Esophagus squamous epithelium (tissue), 5 donors: ENCODE measurements around the gene SHCBP1L. TPM values are rescaled to one million over a fixed set of nuclear protein-coding genes. Genes with fewer than 3 reads are reported as not detected.
"Not testable (repeated sequence)": the region's sequence is repeated elsewhere in the genome, so short reads cannot be mapped to it uniquely, and the experiment has no call there.

Experiments used
- DNase-seq: peaks from one replicate; lab custom pipeline; 2025; lab: John Stamatoyannopoulos, UW
- H3K27ac ChIP-seq, 4 donors: fragments of 200-600 bp; sonication (generic); one replicate each; pipeline ENCODE4 v1.5.1; 2016 to 2019; ENCODE audit warnings: mild to moderate bottlenecking in 1 of 4
- H3K27me3 ChIP-seq, 4 donors: fragments of 200-600 bp; sonication (generic); 1 replicate in 3 of 4; 2 replicates in 1 of 4; pipeline versions ENCODE4 v1.5.1 to v1.6.0; 2017 to 2021; ENCODE audit warnings: antibody characterized with exemption in 1 of 4
- H3K36me3 ChIP-seq, 3 donors: fragments of 200-600 bp; sonication (generic); one replicate each; pipeline ENCODE4 v1.5.1; 2016 to 2019
- H3K4me1 ChIP-seq, 3 donors: fragments of 200-600 bp; sonication (generic); one replicate each; pipeline ENCODE4 v1.5.1; 2017 to 2019
- H3K4me3 ChIP-seq, 4 donors: fragments of 200-600 bp; sonication (generic); 1 replicate in 3 of 4; 2 replicates in 1 of 4; pipeline ENCODE4 v1.5.1; 2016 to 2019; ENCODE audit warnings: mild to moderate bottlenecking in 2 of 4, moderate library complexity in 1 of 4
- H3K9me3 ChIP-seq, 3 donors: fragments of 200-600 bp; sonication (generic); one replicate each; pipeline ENCODE4 v1.5.1; 2016 to 2019
- CTCF ChIP-seq, 6 experiments: fragments of 450-650 bp in 4 of 6; fragments of 200-600 bp in 2 of 6; sonication (generic) in 2 of 6; IDR thresholded peaks; one replicate each; pipeline ENCODE4 v1.5.1; 2016 to 2019; ENCODE audit warnings: antibody characterized with exemption in 6 of 6, mild to moderate bottlenecking in 4 of 6, moderate library complexity in 4 of 6
- POLR2A ChIP-seq, 4 donors: fragments of 450-650 bp; IDR thresholded peaks; one replicate each; pipeline ENCODE4 v1.6.1; 2017; ENCODE audit warnings: antibody characterized with exemption in 4 of 4, mild to moderate bottlenecking in 4 of 4, moderate library complexity in 3 of 4
- whole genome bisulfite sequencing, 2 donors: methylation state at CpG; one replicate each; pipeline ENCODE4 v1.1.5; 2018; 5-methylcytosine and 5-hydroxymethylcytosine counted together
- intact Hi-C: fragments of 100-400 bp; cut with DNase I; formaldehyde crosslinking; loops from one replicate; pipeline ENCODE4 v1.15.0; 2022
- total RNA-seq, 4 donors: library from RNA; depleted of rRNA; stranded (reverse); fragments of >200 nt; gene quantifications; one replicate each; pipeline ENCODE4 v1.1.0, GENCODE V29; 2016
- donor health status: DM: yes; HTN: yes; CAD: no.

SHCBP1L gene
- total RNA-seq, 4 donors from 2014 or later, result 0.40 TPM; not detected in 3

- H3K27ac ChIP-seq, result no peak overlapping the region
- WGBS, 2 donors, result 100% methylated on average over 1 of the region's 1 CpG
- no peak overlapping the region for H3K4me3 ChIP-seq
- no peak for DNase-seq
- no peaks in the 10 kb centered on the region for H3K4me1 ChIP-seq
- peaks cover 0 to 12% (median 4%) of the 10 kb centered on the region in 3 donors for H3K9me3 ChIP-seq
- no peak for TF ChIP-seq POLR2A (IDR thresholded peaks at IDR 0.05)
- H3K36me3 ChIP-seq, result no peaks in the 10 kb centered on the region
- intact Hi-C loops, result no loop called here
- no peaks in the 10 kb centered on the region for H3K27me3 ChIP-seq
Measured at GRCh38 chr1:182910143-182910542, 42.8 kb downstream of the SHCBP1L start.

- no peaks in the 10 kb centered on the region for H3K36me3 ChIP-seq
- no peaks in the 10 kb centered on the region for H3K27me3 ChIP-seq
- TF ChIP-seq POLR2A (IDR thresholded peaks at IDR 0.05) (no peak), CTCF (IDR thresholded peaks at IDR 0.05) (no peak)
- no peaks in the 10 kb centered on the region for H3K4me1 ChIP-seq
- intact Hi-C loops, result no loop called here
- H3K4me3 ChIP-seq, result no peak overlapping the region
- H3K9me3 ChIP-seq, result peaks cover 0 to 12% (median 4%) of the 10 kb centered on the region in 3 donors
- no peak for DNase-seq
- H3K27ac ChIP-seq, result no peak overlapping the region
- WGBS, 2 donors, result 64 to 67% methylated on average over 4 of the region's 4 CpGs
Measured at GRCh38 chr1:182909578-182909977, 43.4 kb downstream of the SHCBP1L start.

- Histone ChIP-seq H3K4me1 (no peaks in the 10 kb centered on the region), H3K27me3 (no peaks in the 10 kb centered on the region), H3K36me3 (no peaks in the 10 kb centered on the region), H3K9me3 (no peaks in the 10 kb centered on the region), H3K27ac (no peak overlapping the region), H3K4me3 (no peak overlapping the region)
- TF ChIP-seq CTCF (IDR thresholded peaks at IDR 0.05) (no peak), POLR2A (IDR thresholded peaks at IDR 0.05) (no peak)
- DNase-seq, result no peak
- 93% methylated on average over 2 of the region's 2 CpGs for WGBS, 2 donors
- intact Hi-C loops, result no loop called here
Measured at GRCh38 chr1:182905321-182905720, 47.6 kb downstream of the SHCBP1L start.

- H3K27me3 ChIP-seq, intact Hi-C loops, H3K36me3 ChIP-seq, H3K4me1 ChIP-seq, H3K9me3 ChIP-seq, H3K27ac ChIP-seq, H3K4me3 ChIP-seq, DNase-seq: not testable (repeated sequence)
- 76 to 87% methylated on average over 5 of the region's 5 CpGs for WGBS, 2 donors
Measured at GRCh38 chr1:182901946-182902345, 51.0 kb downstream of the SHCBP1L start.

- H3K27me3 ChIP-seq, result no peaks in the 10 kb centered on the region
- no peak for DNase-seq
- TF ChIP-seq POLR2A (IDR thresholded peaks at IDR 0.05) (no peak), CTCF (IDR thresholded peaks at IDR 0.05) (no peak)
- H3K27ac ChIP-seq, result no peak overlapping the region
- intact Hi-C loops, result no loop called here
- no peaks in the 10 kb centered on the region for H3K36me3 ChIP-seq
- WGBS, 2 donors, result 72 to 86% methylated on average over 2 of the region's 2 CpGs
- no peaks in the 10 kb centered on the region for H3K4me1 ChIP-seq
- H3K9me3 ChIP-seq, result no peaks in the 10 kb centered on the region
- no peak overlapping the region for H3K4me3 ChIP-seq
Measured at GRCh38 chr1:182897696-182898095, 55.3 kb downstream of the SHCBP1L start.

- no peak for TF ChIP-seq CTCF (IDR thresholded peaks at IDR 0.05)
- TF ChIP-seq POLR2A (IDR thresholded peaks at IDR 0.05), result no peak
- H3K4me3 ChIP-seq, result no peak overlapping the region
- no peak overlapping the region for H3K27ac ChIP-seq
- no peaks in the 10 kb centered on the region for H3K4me1 ChIP-seq
- intact Hi-C loops, result no loop called here
- H3K27me3 ChIP-seq, result no peaks in the 10 kb centered on the region
- no peak for DNase-seq
- no peaks in the 10 kb centered on the region for H3K9me3 ChIP-seq
- peaks cover 5 to 36% (median 10%) of the 10 kb centered on the region in 3 donors for H3K36me3 ChIP-seq
- WGBS, 2 donors, result 92 to 95% methylated on average over 8 of the region's 9 CpGs
Measured at GRCh38 chr1:182890927-182891610, 61.9 kb downstream of the SHCBP1L start.
